GM19438 (cell line): ENCODE data around the gene AUTS2.
"Not testable (repeated sequence)": the region's sequence is repeated elsewhere in the genome, so short reads cannot be mapped to it uniquely, and the experiment has no call there.

Experiments used
- ATAC-seq: cut with Tn5 transposase; IDR thresholded peaks from one replicate; pipeline ENCODE4 v1.9.1; 2021; ENCODE audit warnings: low read depth; ENCODE audit not compliant: unreplicated experiment

AUTS2 gene

DNA sequence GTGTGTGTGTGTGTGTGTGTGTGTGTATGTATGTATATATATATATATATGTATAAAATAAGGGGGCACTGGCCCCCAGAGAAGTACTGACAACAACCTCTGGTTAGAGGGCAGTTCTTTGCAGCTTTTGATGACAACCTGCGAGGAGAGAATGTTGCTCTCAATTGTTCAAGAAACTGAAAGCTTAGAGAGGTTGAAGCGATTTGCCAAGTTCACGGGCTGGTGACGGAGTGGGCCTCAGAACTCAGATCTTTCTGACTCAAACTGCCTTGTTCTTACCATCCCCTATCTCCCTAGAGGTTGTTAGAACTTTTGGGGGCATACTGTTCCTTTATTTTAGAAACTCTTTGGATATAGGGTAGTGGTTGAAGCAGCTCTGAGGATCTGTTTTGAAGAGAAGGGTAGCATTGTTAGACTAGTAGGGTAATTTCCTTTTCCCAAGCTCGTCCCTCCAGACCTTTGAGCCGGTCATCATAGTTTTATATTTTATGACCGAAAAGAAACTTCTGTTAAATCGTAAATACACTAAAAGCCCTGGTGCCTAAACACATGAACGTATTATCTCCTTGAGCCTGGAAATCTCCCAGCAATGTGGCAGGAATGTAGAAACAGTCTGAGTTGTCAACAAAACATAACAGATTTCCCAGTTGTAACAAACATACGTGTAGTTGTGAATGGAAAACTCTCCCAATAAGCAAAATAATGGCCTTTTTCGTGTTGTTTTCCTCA is 992.0 kb downstream of the AUTS2 start:
- no peak for ATAC-seq

DNA sequence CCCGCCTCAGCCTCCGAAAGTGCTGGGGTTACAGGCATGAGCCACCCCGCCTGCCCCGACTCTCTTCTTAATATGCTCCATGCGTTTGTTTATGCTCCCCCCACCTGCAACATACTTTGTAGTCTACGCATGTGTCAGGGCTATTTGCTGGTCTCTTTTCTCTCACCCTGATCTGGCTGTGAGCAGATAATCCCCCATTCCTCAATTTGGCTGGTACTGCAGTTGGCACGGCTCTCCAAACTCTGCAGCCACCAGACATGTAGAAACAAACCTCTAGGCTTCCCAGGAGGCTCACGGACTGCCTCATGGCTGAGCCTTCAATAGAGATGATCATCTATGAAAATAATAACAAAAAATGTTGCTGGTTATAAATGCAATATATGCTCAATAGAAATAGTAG is 993.4 kb downstream of the AUTS2 start:
- ATAC-seq, result no peak

DNA sequence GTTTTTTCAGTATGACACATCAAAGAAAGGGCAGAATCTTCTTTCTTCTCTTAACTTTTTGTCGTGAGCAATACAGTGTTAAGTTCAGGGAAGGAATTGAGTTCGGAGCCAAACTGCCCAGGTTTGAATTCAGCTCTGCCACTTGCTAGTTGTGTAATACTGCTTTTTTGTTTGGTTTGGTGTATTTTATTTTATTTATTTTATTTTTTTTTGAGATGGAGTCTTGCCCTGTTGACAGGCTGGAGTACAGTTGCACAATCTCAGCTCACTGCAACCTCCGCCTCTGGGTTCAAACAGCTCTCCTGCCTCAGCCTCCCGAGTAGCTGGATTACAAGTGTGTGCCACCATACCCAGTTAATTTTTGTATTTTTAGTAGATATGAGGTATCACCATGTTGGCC is 993.9 kb downstream of the AUTS2 start:
- ATAC-seq, result no peak

DNA sequence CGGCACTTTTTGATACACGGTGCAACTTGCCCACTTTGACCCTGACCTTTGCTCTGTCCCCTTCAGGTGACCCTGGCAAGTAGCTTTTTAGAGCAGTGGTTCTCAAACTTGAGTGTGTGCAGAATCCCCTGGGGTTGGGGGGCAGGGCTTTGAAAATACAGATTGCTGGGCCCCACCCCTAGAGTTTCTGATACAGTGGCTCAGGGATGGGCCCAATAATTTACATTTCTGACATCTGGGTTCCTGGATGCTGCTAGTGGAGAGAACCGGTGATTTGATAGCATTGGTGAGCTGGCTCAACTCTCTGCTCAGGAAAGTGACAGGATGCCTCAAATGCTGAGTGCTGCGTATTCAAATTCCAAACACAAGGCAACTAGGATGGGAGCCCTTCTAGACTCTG is 995.9 kb downstream of the AUTS2 start:
- ATAC-seq, result no peak

DNA sequence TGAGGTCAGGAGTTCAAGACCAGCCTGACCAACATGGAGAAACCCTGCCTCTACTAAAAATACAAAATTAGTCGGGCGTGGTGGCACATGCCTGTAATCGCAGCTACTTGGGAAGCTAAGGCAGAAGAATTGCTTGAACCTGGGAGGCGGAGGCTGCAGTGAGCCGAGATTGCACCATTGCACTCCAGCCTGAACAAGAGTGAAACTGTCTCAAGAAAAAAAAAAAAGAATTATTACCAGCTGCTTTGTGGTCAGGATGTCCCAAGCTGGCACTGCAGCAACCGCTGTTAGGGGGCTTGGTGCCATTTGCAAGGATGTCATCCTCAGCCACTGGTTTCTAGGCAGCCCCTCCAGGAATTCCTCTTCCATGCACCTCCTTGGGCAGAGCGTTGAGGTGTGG is 996.6 kb downstream of the AUTS2 start:
- not testable (repeated sequence) for ATAC-seq

DNA sequence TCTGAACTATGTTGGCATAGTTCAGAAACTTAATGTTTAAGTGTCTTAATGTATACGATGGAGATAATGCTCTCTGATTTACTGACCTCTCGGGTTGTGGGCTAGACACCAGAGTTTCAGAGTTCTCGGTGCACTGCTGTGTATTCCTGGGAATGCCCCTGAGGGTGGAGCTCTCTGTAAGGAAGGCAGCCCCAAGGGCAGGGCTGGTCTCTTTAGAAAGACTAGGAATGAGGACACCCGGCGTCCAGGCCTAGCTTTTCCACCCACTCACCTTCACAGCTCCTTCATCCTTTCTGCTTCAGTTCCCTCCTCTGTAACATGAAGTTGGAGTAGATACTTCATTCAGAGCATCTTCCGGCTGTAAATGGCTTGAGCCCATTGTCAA is 997.1 kb downstream of the AUTS2 start:
- no peak for ATAC-seq

DNA sequence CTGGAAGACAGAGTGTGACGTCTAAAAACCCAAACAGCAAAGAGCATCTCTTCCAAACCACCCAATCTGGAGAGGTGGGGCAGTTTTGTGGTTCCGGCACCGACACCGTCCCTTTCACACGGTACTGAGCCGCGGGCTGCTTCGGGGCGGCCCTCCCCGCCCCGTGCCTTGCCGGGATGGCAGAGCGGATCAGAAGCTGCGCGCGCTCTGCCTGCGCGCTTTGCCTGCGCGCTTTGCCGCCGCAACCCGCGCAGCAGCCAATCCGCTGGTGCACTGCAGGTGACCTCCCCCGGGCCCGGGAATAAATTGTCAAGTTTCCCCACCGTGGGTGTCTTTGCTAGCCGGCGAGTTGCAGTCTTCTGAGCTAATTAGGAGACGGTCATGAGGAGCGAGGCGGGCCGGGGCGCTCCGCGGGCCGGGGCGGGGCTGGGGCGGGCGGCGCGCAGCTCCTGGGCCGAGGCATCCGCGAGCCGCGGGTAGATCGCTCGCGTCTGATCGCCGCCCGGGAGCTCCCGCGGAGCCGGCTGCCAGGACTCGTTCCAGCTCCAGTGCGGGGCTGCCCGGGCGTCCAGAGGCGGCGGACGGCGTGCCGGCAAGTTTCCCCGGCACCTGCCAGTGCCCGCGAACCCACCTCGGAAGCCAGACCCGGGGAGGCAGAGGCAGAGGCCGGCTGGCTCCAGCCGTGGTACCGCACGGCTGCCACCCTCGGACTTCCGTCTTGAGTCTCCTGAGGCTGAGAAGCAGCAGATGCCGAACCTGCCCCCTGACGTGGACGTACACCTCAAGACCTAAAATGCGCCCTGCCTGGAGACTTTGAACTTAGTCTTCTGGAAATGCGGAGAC is 997.7 kb downstream of the AUTS2 start:
- no peak for ATAC-seq

DNA sequence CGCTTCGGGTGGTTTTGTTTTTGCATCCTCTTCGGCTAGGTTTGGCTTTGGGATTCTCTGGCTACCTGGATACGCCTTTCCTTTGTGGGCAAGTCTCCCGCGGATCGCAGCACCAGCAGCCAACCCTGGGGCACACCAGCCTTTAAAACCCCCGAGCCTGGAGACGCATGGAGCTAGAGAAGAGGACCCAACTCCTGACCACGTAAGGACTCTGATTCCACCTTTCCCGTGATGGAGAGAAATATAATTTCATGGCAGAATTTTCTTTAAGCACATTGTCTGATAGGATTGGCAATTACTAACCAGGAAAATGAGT is 998.3 kb downstream of the AUTS2 start:
- ATAC-seq, result no peak

DNA sequence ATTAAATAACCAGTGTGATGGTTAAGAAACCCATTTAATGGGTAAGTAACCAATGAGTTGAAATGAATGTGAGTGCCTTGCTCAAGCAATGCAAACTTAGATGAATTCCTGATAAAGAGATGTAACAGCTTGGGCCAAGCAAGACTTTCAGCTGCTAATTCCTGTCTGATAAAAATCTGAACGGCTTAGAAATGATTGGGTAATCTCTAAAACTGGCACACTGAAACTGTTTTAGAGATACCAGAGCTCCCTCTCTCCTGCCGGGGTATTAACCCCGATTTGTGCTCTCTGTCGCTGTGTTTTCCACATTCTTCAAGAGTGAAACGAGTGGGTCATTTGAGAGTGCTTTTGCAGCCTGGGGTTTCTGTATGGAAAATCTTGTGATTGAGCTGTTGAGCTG is 998.8 kb downstream of the AUTS2 start:
- no peak for ATAC-seq

DNA sequence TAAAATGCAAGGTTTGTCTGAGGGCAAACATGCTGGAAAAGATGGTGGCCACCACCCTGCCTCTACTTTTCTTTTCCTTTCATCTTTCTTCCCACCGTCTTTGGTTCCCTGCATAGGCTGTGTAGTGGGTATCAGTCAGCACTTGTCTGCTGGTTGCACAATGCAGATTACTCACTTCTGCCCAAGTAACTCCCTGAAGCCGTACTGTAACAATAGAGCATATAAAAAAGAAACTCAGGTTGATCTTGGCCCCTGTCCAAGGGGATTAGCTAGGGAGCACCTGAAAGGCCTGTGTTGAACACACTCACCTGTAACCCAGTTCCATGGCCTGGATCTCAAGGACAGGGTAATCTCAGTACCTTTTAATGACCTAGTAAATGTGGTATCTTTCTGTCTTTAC is 1000.7 kb downstream of the AUTS2 start:
- no peak for ATAC-seq

DNA sequence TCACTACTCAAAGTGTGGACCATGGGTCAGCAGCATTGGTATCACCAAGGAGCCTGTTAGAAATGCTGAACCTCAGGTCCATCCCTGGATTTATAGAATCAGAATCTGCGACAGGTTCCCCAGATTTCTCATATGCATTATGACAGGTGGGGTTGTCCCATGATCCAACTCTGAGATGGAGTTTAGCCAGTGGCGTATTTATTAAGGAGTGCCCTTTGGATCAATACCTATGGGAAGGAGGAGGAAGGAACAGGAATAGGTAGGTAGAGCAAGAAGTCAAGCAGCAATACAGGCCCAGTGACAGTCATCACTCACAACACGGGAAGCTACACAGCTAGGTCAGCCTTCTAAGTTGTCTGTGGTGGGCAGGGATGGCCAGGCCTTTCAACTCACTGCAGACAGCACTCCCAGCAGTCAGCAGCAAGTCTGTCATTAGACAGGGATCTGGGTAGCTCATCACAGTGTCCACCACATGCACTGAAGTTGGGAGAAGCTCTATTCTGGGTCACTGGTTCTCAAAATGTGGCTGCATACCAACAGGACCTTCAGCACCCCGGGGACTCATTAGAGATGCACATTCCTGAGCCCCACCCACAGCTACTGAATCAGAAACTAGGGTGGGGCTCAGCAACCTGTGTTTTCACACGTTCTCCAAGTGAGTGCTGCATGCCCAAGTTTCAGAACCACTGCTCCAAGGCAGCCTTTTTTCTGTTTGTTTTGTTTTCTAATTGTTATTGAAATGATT is 1001.3 kb downstream of the AUTS2 start:
- no peak for ATAC-seq

DNA sequence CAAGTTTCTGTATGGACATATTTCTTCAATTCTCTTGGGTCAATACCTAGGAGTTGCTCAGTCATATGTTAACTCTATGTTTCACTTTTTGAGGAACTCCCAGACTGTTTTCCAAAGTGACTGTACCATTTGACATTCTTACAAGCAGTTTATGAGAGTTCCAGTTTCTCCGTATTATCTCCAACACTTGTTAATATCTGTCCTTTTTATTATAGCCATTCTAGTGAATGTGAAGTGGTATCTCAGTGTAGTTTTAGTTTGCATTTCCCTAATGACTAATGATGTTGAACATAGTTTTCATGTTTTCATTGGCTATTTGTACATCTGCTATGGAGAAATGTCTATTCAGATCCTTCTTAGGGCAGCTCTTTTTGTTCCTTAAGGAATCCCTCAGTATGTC is 1002.7 kb downstream of the AUTS2 start:
- no peak for ATAC-seq

DNA sequence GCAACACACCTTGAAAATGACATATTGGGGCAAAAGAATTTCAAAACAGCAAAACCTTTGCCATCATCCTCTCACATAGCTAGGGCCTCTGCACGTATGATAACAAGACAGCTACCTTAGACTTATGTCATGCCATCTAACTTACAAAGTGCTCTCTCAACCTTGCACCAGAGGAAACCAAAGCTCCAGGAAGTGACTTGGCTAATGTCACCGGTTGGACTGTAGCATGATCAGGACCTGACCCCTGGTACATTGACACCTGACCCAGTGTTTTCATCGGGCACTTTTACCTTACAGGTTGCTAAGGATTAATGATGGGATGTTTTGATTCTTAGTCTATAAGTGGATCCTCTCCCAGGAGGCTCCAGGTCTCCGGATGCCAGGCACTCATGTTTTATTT is 1003.8 kb downstream of the AUTS2 start:
- ATAC-seq, result no peak

DNA sequence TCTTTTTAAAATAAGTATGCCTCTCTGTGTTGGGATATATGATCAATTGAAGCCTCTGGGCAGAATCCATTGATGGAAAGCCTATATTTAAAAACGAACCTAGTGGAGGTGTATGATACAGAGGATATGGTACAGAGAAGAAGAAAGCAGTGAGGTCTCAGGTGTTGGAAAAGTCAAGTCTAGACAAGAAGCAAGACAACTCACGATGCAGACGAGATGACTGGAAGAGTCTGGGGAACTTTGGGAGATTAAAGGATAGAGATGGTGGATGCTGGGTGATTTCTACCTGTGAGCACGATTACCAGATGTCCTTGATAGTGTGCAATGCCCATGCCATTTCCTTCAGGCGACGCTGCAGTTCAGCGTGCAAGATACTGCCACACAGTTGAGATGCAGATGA is 1009.0 kb downstream of the AUTS2 start:
- no peak for ATAC-seq

DNA sequence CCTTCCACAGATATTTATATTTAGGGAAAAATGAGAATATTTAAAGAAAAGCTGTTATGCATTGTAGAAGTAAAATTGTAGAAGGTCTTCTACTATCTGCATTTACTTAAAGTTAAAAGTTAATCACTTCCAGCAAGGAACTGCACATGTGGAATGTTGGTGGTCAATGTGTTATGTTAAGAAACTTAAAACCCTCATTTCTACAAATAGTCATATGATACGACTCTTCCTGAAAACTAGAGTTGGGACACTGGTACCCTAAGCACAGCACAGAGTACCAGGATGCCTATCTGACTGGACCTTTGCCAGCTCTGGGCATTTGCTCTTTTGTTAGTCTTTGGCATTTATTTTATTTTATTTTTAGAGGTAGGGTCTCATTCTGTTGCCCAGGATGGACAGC is 1009.5 kb downstream of the AUTS2 start:
- no peak for ATAC-seq

DNA sequence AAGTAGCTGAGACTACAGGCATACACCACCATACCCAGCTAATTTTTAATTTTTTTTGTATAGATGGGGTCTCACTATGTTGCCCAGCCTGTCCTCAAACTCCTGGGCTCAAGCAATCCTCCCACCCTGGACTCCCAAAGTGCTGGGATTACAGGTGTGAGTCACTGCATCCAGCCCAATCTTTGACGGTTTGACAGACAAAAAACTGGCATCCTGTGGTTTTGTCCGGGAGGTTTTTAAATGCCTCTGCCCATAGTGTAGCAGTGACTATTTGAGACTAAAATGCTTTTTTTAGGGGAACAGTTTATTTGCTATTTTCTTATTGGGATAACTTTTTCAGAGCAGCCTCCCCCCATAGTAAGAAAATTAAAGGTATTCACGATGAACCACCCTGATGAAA is 1010.0 kb downstream of the AUTS2 start:
- ATAC-seq, result no peak

DNA sequence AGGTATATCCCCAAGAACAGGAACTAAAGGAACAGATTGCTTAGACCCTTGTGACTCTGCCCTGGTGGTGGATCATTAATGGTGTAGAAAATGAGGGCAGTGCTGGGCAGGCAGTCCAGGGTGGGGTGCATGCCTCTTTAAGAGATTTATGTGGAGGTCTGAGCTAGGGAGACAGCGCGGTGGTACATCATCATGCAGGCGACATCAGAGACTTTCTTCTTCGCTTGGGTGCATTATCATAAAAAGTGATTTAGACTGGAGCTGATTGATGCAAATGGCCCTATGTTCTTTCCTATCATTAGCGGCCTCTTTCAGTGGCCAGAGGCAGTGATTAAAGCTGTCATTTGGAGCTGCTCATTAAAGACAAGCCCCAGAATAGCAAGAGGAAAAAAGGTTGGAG is 1014.5 kb downstream of the AUTS2 start:
- ATAC-seq, result no peak

DNA sequence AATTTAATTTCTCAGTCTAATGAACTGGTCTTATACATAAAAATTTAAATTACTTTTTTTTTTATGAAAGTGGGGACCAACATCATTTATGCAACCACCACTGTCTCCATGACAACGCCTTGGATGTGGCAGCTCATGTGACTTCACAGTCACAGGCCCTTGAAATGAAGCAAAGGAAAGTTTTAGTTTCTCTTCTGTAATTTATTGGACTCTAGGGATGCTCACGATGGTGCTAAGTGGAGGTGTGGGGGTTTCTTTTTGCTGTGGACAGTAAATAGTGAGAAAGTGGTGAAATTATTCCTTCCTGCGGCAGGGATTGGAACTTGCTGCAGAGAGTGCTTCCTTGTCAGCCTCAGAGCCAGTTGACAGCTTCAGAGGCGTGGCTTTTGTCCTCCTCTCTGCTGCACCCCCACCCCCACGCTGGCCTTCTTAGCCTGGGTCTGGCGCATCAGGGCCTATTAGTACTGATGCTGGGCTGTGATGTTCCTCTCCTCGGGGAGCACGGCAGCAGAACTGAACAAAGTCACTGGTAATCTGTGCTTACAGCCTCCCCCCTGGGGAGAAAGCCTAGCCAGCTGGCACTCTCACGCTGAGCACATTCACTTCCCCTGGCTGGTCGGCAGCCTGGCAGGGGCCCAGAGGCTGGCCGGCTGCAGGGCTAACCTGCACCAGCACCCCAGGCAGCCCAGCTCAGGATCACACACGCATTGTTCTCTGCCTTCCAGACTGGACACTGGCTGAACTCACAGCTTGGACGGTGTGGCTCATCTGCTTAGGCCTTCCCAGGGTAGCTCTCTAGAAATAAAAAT is 1016.2 kb downstream of the AUTS2 start:
- ATAC-seq, result no peak

DNA sequence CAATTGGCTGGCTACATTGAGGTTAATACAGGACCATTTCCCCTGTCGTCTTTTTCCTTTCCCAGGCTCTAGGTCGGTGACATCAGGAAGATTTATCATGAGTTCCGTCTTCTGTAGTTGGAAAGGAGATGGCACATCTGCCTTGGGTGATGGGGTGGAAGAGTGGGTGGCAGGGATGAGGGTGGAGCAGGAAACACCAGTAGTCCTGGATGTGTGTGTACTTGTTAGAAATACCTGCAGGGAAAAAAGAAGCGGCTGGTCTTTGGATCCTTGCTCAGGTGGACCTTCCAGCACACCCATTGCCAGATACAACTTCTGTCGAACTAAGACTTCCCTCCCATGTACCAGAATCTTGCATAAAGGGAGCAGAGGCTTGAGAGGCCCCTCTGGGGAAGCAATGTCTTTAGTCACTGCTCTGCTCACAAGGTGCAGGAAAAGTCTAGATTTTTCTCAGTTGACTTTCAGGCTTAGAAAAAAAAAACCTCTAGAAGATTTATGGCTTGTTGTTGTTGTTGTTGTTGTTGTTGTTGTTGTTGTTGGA is 1016.9 kb downstream of the AUTS2 start:
- ATAC-seq, result no peak

DNA sequence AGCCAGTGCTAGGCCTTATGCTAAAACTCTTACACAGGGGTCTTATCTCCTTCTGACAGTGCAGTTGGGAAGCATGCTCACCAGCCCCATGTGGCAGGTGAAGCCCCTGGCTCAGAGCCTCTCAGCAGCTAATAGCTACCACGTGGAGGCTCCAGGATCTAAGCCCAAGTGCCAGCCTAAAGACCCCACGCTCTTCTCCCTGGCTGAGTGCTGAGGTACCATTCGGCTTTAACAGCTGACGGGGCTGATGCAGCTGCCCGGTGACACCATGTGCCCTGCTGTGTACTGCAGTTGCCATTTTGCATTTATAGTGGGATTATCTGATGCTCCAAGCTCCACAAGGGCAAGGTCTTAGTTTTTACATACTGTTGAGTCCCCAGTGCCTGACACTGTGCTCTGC is 1017.9 kb downstream of the AUTS2 start:
- no peak for ATAC-seq

DNA sequence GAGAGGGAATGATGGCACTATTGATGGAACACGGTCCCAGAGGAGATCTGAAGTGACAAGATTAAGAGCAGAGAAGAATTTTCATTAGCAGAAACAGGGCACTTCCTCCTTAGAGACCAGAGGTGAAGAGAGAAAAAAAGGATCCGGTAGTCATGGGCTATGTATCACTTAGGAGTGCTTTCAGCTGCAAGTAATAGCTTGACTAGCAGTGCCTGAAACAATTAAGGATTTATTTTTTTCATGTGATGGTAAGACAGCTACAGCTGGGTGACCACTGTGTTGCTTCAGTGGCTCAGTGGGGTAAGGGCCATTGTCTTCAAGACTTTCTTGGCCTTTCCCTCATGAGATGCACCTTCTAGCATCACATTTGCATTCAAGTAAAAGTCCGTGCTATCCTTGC is 1018.5 kb downstream of the AUTS2 start:
- no peak for ATAC-seq
